GM12891 (cell line): ENCODE results near the gene FPR2.
"Not testable (repeated sequence)": the region's sequence is repeated elsewhere in the genome, so short reads cannot be mapped to it uniquely, and the experiment has no call there.

Experiments
- DNase-seq: peaks from one replicate; pipeline ENCODE4 v3.0.0; 2011; ENCODE audit warnings: low spot score; ENCODE audit not compliant: insufficient read length
- FAIRE-seq: peaks from 2 replicates; lab custom pipeline; 2011; peaks lifted over from hg19 to GRCh38; lab: Jason Lieb, UNC
- PAX5 ChIP-seq: IDR thresholded peaks from 2 replicates; pipeline ENCODE4 v1.6.1; 2011; ENCODE audit warnings: low read length, moderate library complexity, mild to moderate bottlenecking; ENCODE audit not compliant: insufficient read depth, severe bottlenecking
- POLR2A ChIP-seq: IDR thresholded peaks from 2 replicates; pipeline ENCODE4 v1.6.1; 2011; ENCODE audit warnings: low read depth, low read length, control low read depth
- POLR2AphosphoS5 ChIP-seq: IDR thresholded peaks from 2 replicates; pipeline ENCODE4 v1.6.1; 2011; ENCODE audit warnings: low read depth, low read length, control low read depth
- POU2F2 ChIP-seq: IDR thresholded peaks from 2 replicates; pipeline ENCODE4 v1.6.1; 2011; ENCODE audit warnings: low read depth, mild to moderate bottlenecking, control low read depth, low read length, moderate library complexity
- SPI1 ChIP-seq: IDR thresholded peaks from 2 replicates; pipeline ENCODE4 v1.6.1; 2011; ENCODE audit warnings: low read depth, low read length, control low read depth
- TAF1 ChIP-seq: IDR thresholded peaks from 2 replicates; pipeline ENCODE4 v1.6.1; 2011; ENCODE audit warnings: low read depth, low read length, control low read depth

Gene FPR2

DNA sequence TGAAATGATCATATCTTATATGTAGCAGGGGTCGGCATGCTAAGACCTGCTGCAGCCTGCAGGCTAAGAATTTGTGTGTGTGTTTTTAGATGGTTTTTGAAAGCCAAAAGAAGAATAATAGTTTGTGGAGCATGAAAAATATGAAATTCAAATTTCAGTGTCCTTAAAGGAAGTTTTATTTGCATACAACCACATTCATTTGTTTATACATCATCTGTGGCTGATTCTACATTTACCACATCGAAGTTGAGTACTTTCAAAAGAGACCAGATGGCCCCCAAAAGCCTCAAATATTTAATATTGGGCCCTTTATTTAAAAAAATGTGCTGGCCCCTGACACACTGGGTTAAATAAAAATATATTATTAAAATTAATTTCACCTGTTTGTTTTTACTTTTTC, 38.5 kb upstream of the FPR2 start:
- no peak for TF ChIP-seq POLR2A
- no peak for TF ChIP-seq TAF1
- TF ChIP-seq SPI1: no peak
- no peak for TF ChIP-seq PAX5
- DNase-seq: no peak
- no peak for FAIRE-seq

DNA sequence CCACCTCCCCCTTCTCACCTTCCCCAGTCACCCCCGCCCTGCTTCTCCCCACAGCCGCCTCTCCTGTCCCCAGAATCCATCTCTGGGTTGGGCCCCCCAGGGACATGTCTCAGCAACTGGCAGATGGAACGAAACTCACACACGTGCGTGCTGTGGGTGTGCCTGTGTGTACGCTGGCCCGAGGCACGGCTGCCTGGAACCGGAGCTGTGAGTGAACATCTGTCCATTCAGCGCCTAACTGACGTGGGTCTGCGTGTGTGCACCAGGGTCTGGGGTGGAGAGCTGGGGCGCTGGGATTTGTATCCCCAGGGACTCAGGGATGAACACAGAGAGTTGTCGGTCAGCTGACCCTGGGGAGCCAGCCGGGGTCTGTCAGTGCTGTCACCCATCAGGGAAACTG, 36.4 kb upstream of the FPR2 start:
- TF ChIP-seq SPI1: no peak
- no peak for TF ChIP-seq PAX5
- TF ChIP-seq POLR2AphosphoS5: no peak
- no peak for TF ChIP-seq POLR2A
- TF ChIP-seq TAF1: no peak
- no peak for TF ChIP-seq POU2F2
- DNase-seq (no peak), FAIRE-seq (no peak)

DNA sequence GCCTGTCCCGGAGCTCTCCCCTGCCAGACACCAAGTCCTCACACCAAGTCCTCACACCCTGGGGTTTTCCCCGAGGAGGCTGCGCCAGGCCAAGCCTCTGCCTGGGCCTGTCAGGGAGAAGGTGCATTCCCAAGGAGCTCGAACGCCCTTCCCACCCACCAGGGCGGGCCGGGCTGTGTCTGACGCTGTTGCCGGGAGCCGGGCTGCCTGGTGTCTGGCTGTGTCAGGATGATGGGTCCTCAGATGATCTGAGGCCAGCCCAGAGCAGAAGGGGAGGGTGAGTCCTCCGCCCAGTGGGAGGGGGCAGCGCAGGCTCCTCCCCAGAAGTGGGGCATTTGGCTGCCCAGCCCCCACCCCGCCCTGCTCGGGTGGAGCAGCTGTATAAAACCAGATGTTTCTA, 34.9 kb upstream of the FPR2 start:
- FAIRE-seq (no peak), DNase-seq (no peak)
- TF ChIP-seq SPI1 (no peak), POLR2AphosphoS5 (no peak), POU2F2 (no peak), TAF1 (no peak), PAX5 (no peak), POLR2A (no peak)

DNA sequence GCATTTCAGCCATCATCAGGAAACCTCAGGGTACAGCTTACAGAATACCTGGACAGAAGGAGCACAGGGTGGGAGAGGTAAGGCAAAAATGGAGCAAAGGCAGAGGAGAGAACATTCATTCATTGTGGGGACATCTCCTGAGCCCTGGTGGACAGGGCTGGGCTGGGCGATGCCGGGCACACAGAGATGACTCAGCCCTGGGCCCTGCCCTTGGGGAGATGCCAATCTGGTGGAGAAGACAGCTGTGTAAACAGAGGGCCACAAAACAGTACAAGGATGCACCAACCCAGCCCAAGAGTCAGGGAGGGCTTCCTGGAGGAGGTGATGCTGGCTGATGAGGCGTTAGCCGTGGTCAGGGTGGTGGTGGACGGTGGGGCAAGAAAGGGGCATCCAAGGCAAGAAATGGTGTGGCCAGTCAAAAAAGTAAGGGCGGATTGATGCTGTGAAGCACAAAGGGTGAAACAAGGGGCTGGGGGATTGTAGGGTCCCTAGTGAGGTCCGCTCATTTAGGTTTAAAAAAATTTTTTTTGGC, 33.6 kb upstream of the FPR2 start:
- FAIRE-seq: no peak
- no peak for DNase-seq

DNA sequence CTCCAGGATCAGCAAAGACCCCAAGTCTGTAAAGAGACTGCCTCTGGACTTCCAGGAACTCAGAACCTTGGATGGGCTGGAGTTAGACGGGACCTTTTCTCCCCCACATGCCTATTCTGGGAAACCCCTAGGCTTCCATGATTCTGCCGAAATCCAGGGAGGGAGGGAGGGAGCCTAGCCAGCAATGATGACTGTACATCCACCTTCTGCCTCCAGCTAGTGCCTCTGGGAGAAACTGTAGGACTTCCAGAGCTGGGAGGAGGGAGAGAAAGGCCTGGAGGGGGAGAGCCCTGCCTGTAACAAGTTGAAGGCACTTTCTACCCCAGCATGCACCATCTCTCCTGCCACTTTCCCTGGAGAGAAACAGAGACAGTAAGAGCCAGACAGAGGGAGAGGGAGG, 31.2 kb upstream of the FPR2 start:
- DNase-seq (no peak), FAIRE-seq (no peak)
- TF ChIP-seq SPI1 (no peak), TAF1 (no peak), POLR2AphosphoS5 (no peak), POLR2A (no peak), POU2F2 (no peak), PAX5 (no peak)

More for the DNA sequence above, 33.6 kb upstream of the FPR2 start:
- TF ChIP-seq POU2F2: no peak
- no peak for TF ChIP-seq POLR2A
- TF ChIP-seq TAF1: no peak

DNA sequence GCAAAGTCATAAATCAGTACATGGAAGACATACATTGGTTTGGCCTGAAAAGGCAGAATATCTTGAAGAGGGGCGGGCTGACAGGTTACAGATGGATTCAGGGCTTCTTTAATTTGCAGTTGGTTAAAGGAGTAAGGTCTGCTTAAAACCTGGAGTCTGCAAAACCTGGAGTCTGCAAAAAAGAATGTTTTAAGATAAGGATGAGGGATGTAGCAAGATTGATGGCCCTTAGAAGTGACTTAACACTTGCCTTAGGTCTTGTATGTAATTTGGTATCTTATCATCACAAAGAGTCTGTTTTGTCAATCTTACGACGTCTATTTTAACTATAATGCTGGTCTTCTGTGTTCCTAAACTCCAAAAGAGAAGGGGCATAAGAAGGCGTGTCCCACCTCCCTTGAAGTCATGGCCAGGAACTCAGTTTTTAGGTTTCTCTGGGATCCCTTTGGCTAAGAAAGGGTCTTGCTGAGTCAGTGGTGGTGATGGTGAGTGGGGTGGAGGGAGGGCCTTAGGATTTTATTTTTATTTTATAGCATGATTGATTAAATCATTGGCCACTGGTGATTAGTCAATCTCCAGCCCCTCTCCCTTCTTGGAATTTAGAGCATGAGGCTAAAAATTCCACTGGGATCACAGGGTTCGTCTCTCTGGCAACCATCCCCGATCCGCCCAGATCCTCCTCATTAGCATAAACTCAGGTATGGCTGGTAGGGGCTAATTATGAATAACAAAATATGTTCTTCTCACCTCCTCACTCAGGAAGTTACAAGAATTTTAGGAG, 27.0 kb upstream of the FPR2 start:
- TF ChIP-seq POLR2A: no peak
- no peak for TF ChIP-seq TAF1
- TF ChIP-seq PAX5: no peak
- no peak for TF ChIP-seq POLR2AphosphoS5
- no peak for TF ChIP-seq SPI1
- no peak for TF ChIP-seq POU2F2
- DNase-seq (no peak), FAIRE-seq (no peak)

DNA sequence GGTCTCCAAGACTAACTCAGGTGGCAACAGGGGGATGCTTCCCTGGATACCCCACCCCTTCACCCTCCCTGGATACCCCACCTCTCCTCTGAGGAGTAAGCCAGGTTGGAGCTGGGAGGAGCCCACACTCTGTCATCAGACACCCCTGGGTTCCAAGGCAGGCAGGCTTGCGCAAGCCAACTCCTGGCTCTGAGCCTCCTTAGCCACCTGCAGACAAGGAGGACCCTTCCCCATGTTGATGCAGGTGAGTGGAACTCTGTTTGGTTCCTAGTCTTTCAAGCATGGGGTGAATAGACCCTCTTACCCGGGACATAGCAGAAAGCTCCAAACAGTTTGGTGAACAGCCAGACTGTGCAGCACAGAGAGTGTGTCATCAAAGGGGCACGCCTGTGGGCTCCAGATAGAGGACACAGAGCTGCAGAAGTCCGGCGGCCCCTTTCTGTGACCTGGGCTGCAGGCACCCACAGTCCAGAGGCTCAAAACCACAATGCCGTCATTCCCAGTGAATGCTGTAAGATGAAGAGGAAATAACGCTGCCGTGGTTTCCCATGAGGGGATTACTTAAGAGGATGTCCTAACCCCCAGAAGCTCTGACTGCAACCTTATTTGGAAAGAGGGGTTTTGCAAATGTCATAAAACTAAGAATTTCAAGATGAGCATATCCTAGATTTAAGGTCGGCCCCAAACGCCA, 25.1 kb upstream of the FPR2 start:
- DNase-seq (no peak), FAIRE-seq (no peak)
- TF ChIP-seq PAX5 (no peak), SPI1 (no peak), POLR2AphosphoS5 (no peak), TAF1 (no peak), POLR2A (no peak), POU2F2 (no peak)

DNA sequence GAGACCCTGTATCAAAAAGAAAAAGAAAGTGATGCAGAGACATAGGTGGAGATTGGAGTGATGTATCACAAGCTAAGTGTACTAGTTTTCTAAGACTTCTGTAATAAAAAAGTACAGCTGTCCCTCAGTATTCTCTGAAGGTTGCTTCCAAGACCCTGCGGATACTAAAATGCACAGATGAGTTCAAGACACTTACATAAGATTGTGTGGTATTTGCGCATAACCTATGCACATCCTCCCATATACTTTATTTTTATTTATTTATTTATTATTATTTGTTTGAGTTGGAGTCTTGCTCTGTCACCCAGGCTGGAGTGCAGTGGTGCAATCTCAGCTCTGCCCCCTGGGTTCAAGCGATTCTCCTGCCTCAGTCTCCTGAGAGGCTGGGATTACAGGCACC, 23.6 kb upstream of the FPR2 start:
- TF ChIP-seq POLR2A: no peak
- no peak for TF ChIP-seq POLR2AphosphoS5
- TF ChIP-seq POU2F2: no peak
- no peak for TF ChIP-seq PAX5
- no peak for TF ChIP-seq SPI1
- no peak for TF ChIP-seq TAF1
- no peak for FAIRE-seq
- no peak for DNase-seq

DNA sequence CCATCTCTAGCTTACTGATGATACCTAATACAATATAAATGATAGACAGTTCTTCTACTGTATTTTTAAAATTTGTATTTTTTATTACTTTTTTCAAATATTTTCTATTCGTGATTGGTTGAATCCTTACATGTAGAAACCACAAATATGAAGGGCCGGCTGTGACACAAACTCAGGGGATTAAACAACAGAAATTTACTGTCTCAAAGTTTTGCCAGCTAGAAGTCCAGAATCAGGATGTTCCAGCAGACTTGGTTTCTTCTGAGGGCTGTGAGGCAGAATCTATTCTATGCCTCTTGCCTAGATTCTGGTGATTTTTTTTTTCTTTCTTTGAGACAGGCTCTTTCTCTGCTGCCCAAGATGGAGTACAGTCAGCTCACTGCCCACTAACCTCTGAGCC, 23.1 kb upstream of the FPR2 start:
- DNase-seq: no peak
- no peak for FAIRE-seq
- TF ChIP-seq SPI1 (no peak), PAX5 (no peak), TAF1 (no peak), POU2F2 (no peak), POLR2A (no peak), POLR2AphosphoS5 (no peak)

DNA sequence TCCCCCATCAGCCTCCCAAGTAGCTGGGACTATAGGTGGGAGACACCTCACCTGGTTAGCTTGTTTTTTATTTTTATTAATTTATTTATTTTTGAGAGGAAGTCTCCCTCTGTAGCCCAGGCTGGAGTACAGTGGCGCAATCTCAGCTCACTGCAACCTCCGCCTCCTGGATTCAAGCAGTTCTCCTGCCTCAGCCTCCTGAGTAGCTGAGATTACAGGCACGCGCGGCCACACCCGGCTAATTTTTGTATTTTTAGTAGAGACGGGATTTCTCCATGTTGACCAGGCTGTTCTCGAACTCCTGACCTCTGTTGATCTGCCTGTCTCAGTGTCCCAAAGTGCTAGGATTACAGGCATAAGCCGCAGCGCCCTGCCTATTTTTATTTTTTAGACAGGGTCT, 22.5 kb upstream of the FPR2 start:
- not testable (repeated sequence) for FAIRE-seq, DNase-seq
